ENCODE results near the gene STARD3. TPM values are rescaled to one million over a fixed set of nuclear protein-coding genes. Genes with fewer than 3 reads are reported as not detected.

The STARD3 gene
- total RNA-seq, 1 experiment from 2014 or later = 69.5 TPM

DNA sequence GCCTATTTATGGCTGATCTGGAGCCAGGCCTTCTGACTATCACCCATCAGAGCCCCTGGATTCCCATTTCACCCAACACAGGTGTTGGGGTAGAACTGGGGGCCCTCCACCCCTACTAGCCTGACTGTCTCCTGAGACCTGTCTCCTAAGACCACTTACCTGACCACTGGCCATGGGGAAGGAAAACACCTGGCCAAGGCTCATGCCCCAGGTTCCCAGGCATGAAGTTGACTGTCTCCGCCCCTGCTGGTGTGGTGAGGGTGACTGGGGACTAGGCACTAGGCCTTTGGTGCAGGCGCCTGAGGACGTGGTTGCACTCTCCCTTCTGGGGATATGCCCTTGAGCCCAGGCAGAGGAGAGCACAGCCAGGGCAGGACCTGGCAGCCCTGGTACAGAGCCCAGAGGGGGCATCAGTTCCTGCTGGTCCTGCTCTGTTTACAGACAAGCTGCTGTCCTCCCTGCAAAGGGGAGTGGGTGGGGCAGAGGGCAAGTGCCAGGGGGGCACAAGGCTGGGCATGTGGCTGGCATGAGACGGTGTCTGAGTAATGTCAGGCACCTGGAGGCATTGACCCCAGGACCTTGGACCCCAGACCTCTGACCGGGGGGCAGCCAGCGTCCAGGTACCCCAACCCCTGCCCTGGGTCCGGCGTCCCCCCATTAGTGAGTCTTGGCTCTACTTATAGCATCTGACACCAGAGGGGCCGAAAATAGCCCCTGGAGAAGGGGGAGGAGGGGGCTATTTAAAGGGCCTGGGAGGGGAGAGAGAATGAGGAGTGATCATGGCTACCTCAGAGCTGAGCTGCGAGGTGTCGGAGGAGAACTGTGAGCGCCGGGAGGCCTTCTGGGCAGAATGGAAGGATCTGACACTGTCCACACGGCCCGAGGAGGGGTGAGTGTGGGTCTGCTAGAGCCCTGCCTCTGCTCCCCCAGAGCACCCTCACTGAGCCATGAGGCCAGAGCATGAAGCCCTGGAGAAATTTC lies 27.9 kb downstream of the STARD3 start, which contains the start of gene TCAP:
Gene TCAP (plus strand): TSS at position 769 of the 981 bp plus-strand sequence. CDS start 11 bp downstream, at position 780.
- in situ Hi-C loops (cut with HindIII; ENCODE audit: low pct_unique_long_range_greater_than_20kb, low sequenced_read_pairs) = no loop called here
- no peak for DNase-seq (ENCODE audit: low read depth)

GRCh38 chr17:39665642-39666224 lies 28.8 kb downstream of the STARD3 start:
- in situ Hi-C loops (cut with HindIII; ENCODE audit: low pct_unique_long_range_greater_than_20kb, low sequenced_read_pairs) = no loop called here
- DNase-seq (ENCODE audit: low read depth) = no peak

DNA sequence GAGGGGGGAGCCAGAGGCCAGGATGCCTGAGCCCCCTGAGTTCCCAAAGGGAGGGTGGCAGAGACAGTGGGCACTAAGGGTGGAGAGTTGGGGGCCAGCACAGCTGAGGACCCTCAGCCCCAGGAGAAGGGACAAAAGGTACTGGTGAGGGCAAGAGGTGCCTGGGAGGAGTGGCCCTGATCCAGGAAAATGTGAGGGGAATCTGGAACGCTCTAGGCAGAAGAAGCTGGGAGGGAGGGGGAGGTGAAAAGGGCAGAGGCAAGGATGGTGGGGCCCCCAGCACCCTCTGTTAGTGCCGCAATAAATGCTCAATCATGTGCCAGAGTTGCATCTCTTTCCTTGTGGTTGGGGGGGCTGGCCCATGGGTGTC lies 29.3 kb downstream of the STARD3 start:
- in situ Hi-C loops (cut with HindIII; ENCODE audit: low pct_unique_long_range_greater_than_20kb, low sequenced_read_pairs) = no loop called here
- DNase-seq (ENCODE audit: low read depth) = no peak

GRCh38 chr17:39666601-39667261 lies 29.8 kb downstream of the STARD3 start:
- no peak for DNase-seq (ENCODE audit: low read depth)
- in situ Hi-C loops (cut with HindIII; ENCODE audit: low pct_unique_long_range_greater_than_20kb, low sequenced_read_pairs) = no loop called here

DNA sequence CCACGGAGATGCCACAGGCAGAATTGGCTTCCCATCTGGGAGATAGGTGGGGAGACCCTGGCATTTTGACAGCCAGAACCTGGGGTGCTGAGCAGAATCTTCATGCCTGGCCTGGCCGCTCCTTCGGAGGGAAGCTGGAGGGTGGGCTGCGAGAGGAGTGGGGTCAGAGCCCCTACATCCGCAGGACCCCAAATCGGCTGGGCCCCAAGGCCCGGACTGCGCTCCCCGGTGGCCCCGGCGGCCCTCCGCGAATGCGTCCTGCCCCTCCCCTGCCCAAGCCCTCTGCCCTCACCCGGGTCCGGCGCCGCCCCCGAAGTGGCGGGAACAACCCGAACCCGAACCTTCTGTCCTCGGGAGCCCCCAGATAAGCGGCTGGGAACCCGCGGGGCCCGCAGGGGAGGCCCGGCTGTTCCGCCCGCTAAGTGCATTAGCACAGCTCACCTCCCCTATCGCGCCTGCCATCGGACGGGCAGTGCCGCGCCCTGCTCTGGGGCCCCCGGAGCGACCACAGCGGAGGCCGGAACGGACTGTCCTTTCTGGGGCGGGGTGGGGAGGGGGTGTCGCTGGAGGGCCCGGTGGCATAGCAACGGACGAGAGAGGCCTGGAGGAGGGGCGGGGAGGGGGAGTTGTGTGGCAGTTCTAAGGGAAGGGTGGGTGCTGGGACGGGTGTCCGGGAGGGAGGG lies 30.5 kb downstream of the STARD3 start:
- in situ Hi-C loops (cut with HindIII; ENCODE audit: low pct_unique_long_range_greater_than_20kb, low sequenced_read_pairs) = no loop called here
- DNase-seq (ENCODE audit: low read depth) = no peak

GRCh38 chr17:39667945-39668924 lies 31.3 kb downstream of the STARD3 start, which contains the start of gene PNMT:
Gene PNMT, plus strand, starts transcription at chr17:39668453. Its CDS starts 23 bp downstream, at chr17:39668476.
- DNase-seq (ENCODE audit: low read depth) = no peak
- in situ Hi-C loops (cut with HindIII; ENCODE audit: low pct_unique_long_range_greater_than_20kb, low sequenced_read_pairs) = no loop called here

- no peak for DNase-seq (ENCODE audit: low read depth)
- in situ Hi-C loops (cut with HindIII; ENCODE audit: low pct_unique_long_range_greater_than_20kb, low sequenced_read_pairs) = no loop called here
Observed at GRCh38 chr17:39669897-39670735, 33.2 kb downstream of the STARD3 start.

GRCh38 chr17:39670746-39671145 lies 33.8 kb downstream of the STARD3 start:
- DNase-seq (ENCODE audit: low read depth) = no peak
- in situ Hi-C loops (cut with HindIII; ENCODE audit: low pct_unique_long_range_greater_than_20kb, low sequenced_read_pairs) = no loop called here

DNA sequence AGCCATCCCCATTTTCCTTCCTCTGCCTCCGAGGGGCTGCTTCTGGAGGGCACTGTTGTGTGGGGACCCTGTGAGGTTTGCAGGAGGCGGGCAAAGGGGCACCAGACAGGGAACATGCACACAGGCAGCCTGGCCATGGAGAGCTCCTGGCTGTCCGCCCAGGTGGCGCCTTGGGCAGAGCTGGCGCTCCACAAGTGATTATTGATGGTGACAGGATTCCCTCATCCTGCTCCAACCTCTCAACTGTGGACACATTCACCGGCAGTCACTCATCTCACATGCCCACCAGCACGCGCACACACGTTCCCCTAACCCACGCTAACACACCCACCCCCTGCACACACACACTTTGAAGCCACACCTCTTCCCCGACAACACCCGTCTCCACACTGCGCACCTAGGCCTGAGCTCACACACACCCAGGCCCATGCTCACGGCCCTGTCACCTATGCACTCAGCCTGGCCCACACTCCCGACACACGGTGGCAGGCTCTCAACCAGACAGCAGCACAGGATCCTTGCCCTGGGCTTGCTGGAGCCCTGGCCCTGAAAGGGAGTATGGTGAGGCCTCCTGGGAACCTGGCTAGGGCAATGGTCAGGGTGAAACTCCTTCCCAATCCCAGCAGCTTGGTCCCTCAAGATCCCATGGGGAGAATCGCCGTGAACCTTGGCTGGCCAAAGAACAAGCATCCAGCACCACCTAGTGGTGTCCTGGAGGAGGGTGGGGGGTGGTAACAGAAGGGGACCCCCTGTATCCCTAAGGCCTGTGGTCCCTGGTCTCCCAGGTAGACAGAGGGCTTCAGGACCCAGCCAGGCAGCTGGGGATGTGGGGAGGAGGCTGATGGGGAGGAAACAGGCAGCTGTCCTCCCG lies 34.9 kb downstream of the STARD3 start:
- in situ Hi-C loops (cut with HindIII; ENCODE audit: low pct_unique_long_range_greater_than_20kb, low sequenced_read_pairs) = no loop called here
- no peak for DNase-seq (ENCODE audit: low read depth)

DNA sequence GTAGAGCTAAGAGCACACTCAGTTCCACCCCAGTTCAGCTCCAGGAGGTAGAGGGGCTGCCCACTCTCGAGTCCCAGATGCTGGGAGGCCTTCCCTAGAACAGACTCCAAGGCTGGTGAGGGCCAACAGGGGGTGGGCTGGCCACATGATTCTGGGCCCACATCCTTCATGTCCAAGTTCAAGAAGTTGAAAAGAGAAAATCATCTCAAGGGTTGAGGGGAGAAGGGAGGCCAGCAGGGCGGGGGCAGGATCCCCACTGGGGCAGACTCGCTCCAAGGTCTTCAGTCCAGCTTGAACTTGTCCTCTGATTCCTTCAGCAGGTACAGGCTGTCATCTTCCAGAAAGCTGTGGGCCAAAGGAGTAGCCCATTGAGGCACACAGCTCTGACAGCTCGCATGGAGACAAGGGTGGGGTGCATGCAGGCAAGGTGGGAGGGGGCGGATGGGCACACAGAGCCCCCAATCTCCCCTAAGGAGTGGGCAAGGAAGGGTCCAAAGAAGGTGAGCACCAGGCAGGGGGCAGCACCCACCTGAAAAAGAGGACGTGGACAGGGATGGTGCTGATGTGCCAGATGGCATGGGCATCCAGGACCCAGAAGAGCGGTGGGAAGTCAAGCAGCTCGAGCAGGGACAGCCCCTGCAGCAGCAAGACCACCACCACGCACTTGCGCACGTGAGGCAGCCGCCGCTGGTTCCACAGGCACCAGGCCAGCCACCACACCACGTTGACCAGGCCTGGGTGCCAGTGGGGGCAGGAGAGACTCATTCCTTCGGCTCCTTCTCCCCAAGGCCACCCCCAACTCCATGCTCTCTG lies 35.8 kb downstream of the STARD3 start:
- DNase-seq (ENCODE audit: low read depth) = no peak
- in situ Hi-C loops (cut with HindIII; ENCODE audit: low pct_unique_long_range_greater_than_20kb, low sequenced_read_pairs) = no loop called here

DNA sequence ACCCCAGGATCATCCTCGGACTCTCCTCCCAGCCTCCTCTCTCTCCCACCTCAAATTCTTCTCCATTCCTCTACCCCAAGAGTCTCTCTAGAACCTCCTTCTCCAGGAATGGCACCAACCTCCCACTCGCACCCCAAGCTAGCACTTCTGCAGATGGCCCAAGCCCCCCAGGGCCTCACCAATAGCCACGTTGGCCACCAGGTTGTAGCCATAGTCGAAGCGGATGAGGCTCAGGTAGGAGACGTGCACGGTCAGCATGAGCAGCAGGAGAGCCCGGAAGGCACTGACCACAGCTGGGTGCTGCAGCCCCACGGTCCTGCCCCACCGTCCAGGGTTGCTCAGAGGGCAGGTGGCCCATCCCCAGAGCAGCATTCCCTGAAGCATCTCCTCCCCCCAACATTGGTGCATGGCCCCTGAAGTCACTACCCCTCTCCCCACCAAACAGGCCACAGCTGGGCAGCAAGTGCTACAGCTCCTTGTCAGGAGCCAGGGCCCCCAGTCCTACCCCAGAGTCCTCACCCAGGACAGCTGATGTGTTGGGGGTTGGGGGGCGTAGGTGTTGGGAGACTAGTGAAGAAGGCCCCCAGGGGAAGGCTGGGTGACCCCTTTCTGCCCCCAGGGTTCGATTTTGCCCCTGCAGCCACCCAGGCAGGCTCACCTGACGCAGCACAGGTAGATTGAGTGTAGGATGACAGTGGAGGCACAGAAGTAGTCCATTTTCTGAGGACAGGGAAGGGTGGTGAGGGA lies 36.6 kb downstream of the STARD3 start:
- in situ Hi-C loops (cut with HindIII; ENCODE audit: low pct_unique_long_range_greater_than_20kb, low sequenced_read_pairs) = no loop called here
- DNase-seq (ENCODE audit: low read depth) = no peak

- in situ Hi-C loops (cut with HindIII; ENCODE audit: low pct_unique_long_range_greater_than_20kb, low sequenced_read_pairs) = no loop called here
- no peak for DNase-seq (ENCODE audit: low read depth)
Observed at GRCh38 chr17:39674179-39674578, 37.2 kb downstream of the STARD3 start.

DNA sequence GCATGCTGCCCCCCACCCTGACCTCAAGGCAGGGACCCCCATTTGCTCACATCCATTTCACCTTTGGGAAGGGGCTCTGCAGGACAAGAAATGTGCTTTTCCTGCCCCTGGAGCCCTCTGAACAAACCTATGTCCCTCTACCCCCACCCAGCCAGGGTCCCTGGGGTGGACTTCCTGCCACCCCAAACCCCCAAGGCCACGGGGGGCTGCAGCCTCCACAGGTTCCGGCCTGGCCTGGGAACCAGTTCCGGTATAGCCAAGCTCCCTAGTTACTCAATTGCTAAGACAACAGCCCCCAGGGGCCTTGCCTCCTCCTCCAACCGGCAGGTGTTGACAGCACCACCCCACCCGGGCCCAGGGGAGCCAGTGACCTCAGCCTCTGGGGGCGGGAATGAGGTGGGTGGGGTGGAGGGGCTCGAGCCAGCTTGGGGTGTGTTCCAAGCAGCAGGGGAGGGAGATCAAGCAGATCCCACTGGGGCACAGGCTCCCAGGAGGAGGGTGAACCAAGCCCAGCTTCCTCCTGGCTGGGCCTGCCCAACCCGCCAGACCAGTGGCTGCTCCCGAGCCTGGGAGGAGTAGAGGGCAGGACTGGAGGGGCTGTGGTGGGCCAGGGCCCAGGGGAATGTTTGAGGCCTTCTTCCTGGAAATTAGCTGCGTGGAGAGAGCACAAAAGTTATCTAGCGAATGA lies 37.9 kb downstream of the STARD3 start:
- no peak for DNase-seq (ENCODE audit: low read depth)
- in situ Hi-C loops (cut with HindIII; ENCODE audit: low pct_unique_long_range_greater_than_20kb, low sequenced_read_pairs) = loop anchor here (25.0 kb wide), 1 partner anchor 138 kb away; no protein-coding TSS in a partner anchor
